HCT116 (cell line): ENCODE measurements around the gene ZBBX. TPM values are rescaled to one million over a fixed set of nuclear protein-coding genes. Genes with fewer than 3 reads are reported as not detected.

Experiments
- ATAC-seq: fragments of 200-7000 bp; cut with Tn5 transposase; 2 replicates; pipeline ENCODE4 v1.9.1; 2020; ENCODE audit warnings: mild to moderate bottlenecking, moderate library complexity
- BruUV-seq: library from RNA; stranded (reverse); fragments of 400-500 nt; replicated peaks from 2 replicates; lab custom pipeline; 2021; lab: Mats Ljungman, UMichigan
- CTCF ChIA-PET: fragments of 300-600 bp; sonication (Branson Sonifier 250); formaldehyde crosslinking; loops from one replicate; lab custom pipeline; 2021; ENCODE audit warnings: antibody characterized with exemption; lab: Charles Lee
- POLR2A ChIA-PET: fragments of 300-600, 350-600 bp; sonication (Branson Sonifier 250); formaldehyde crosslinking; loops from one replicate; lab custom pipeline; 2021; ENCODE audit warnings: antibody characterized with exemption; lab: Charles Lee
- RAD21 ChIA-PET, 2 experiments: fragments of 300-600 bp; sonication (Branson Sonifier 250); formaldehyde crosslinking; loops; one replicate each; lab custom pipeline; 2023; ENCODE audit warnings: low total read pairs in 2 of 2; ENCODE audit not compliant: uncharacterized antibody in 2 of 2, unreplicated experiment in 2 of 2, low non-redundant PET in 1 of 2; lab: Charles Lee
- DNase-seq: peaks from one replicate; pipeline ENCODE4 v3.0.0-alpha.2; 2010; ENCODE audit warnings: low read depth, low spot score
- H2AFZ ChIP-seq: fragments of 200-600 bp; shearing (Covaris generic), sonication (generic); 2 replicates; pipeline ENCODE4 v1.6.1; 2017; ENCODE audit warnings: low read depth, mixed run types, mixed read lengths, antibody characterized with exemption, low read length; ENCODE audit not compliant: poor library complexity, severe bottlenecking
- H3K27ac ChIP-seq: 2 replicates; pipeline ENCODE4 v1.5.1; 2012; ENCODE audit warnings: low read depth, low read length
- H3K27me3 ChIP-seq: fragments of 200-600 bp; sonication (generic); 2 replicates; pipeline ENCODE4 v1.6.1; 2016; ENCODE audit warnings: mixed run types, low read length, mixed read lengths; ENCODE audit not compliant: insufficient read depth
- H3K36me3 ChIP-seq, 2 experiments: fragments of 200-500 bp in 1 of 2; fragments of 200-600 bp in 1 of 2; sonication (Bioruptor generic) in 1 of 2; sonication (generic) in 1 of 2; 2 replicates each; pipeline versions ENCODE4 v1.5.1 to v1.6.1; 2014 to 2016; ENCODE audit warnings: low read length in 2 of 2, inconsistent platforms in 1 of 2, mixed read lengths in 1 of 2, mixed run types in 1 of 2; ENCODE audit not compliant: insufficient read depth in 2 of 2, control insufficient read depth in 1 of 2
- H3K4me1 ChIP-seq, 2 experiments: fragments of 200-600 bp in 1 of 2; sonication (generic) in 1 of 2; 2 replicates each; pipeline versions ENCODE4 v1.5.1 to v1.6.1; 2012 to 2017; ENCODE audit warnings: low read length in 2 of 2, inconsistent platforms in 1 of 2, mild to moderate bottlenecking in 1 of 2, mixed read lengths in 1 of 2, mixed run types in 1 of 2, moderate library complexity in 1 of 2; ENCODE audit not compliant: insufficient read depth in 2 of 2, control insufficient read depth in 1 of 2
- H3K4me2 ChIP-seq: fragments of 200-600 bp; sonication (generic); 2 replicates; pipeline ENCODE4 v1.6.1; 2017; ENCODE audit warnings: mixed run types, low read length, mixed read lengths
- H3K4me3 ChIP-seq, 2 experiments: fragments of 200-600 bp in 1 of 2; sonication (generic) in 1 of 2; replicated peaks in 1 of 2; 2 replicates each; pipeline ENCODE4 v1.5.1; 2011 to 2016; ENCODE audit warnings: low read length in 2 of 2, control low read depth in 1 of 2, low read depth in 1 of 2, mild to moderate bottlenecking in 1 of 2, mixed read lengths in 1 of 2, mixed run types in 1 of 2
- H3K79me2 ChIP-seq: fragments of 200-600 bp; sonication (generic); 2 replicates; pipeline ENCODE4 v1.6.1; 2017; ENCODE audit warnings: mild to moderate bottlenecking, mixed run types, low read length, moderate library complexity, mixed read lengths; ENCODE audit not compliant: insufficient read depth
- H3K9ac ChIP-seq: fragments of 200-600 bp; sonication (generic); 2 replicates; pipeline ENCODE4 v1.6.1; 2016; ENCODE audit warnings: low read length, mixed read lengths
- H3K9me2 ChIP-seq: fragments of 200-600 bp; sonication (generic), shearing (Covaris generic); 2 replicates; pipeline ENCODE4 v1.6.1; 2017; ENCODE audit warnings: mixed run types, mild to moderate bottlenecking, moderate library complexity; ENCODE audit not compliant: insufficient read depth
- H3K9me3 ChIP-seq, 2 experiments: fragments of 200-500 bp in 1 of 2; fragments of 200-600 bp in 1 of 2; sonication (Bioruptor generic) in 1 of 2; sonication (generic) in 1 of 2; 2 replicates each; pipeline ENCODE4 v1.6.1; 2014 to 2017; ENCODE audit warnings: low read length in 2 of 2, mixed read lengths in 2 of 2, inconsistent platforms in 1 of 2, low read depth in 1 of 2, mild to moderate bottlenecking in 1 of 2, mixed run types in 1 of 2, moderate library complexity in 1 of 2; ENCODE audit not compliant: control insufficient read depth in 1 of 2, insufficient read depth in 1 of 2
- H4K20me1 ChIP-seq: fragments of 200-600 bp; sonication (generic), shearing (Covaris generic); 2 replicates; pipeline ENCODE4 v1.6.1; 2017; ENCODE audit warnings: mixed run types, mild to moderate bottlenecking, moderate library complexity; ENCODE audit not compliant: insufficient read depth
- ATF3 ChIP-seq: IDR thresholded peaks from 2 replicates; pipeline ENCODE4 v1.6.1; 2012
- CBX3 ChIP-seq: IDR thresholded peaks from 2 replicates; pipeline ENCODE4 v1.6.1; 2012; ENCODE audit warnings: low read depth
- CEBPB ChIP-seq: IDR thresholded peaks from 2 replicates; pipeline ENCODE4 v1.6.1; 2012; ENCODE audit warnings: low read depth
- CTCF ChIP-seq, 3 experiments: fragments of 200-600 bp in 1 of 3; sonication (generic) in 1 of 3; IDR thresholded peaks in 2 of 3; conservative IDR thresholded peaks in 1 of 3; 2 replicates each; pipeline ENCODE4 v1.5.1; 2012 to 2017; ENCODE audit warnings: low read depth in 2 of 3, low read length in 2 of 3, antibody characterized with exemption in 1 of 3, borderline replicate concordance in 1 of 3, control low read depth in 1 of 3, mild to moderate bottlenecking in 1 of 3, mixed read lengths in 1 of 3, mixed run types in 1 of 3, moderate library complexity in 1 of 3; ENCODE audit not compliant: insufficient read depth in 1 of 3
- EGR1 ChIP-seq: IDR thresholded peaks from 2 replicates; pipeline ENCODE4 v1.6.1; 2012; ENCODE audit warnings: low read depth
- ELF1 ChIP-seq: IDR thresholded peaks from 2 replicates; pipeline ENCODE4 v1.6.1; 2012; ENCODE audit warnings: low read depth, borderline replicate concordance
- EZH2 ChIP-seq: fragments of 200-600 bp; sonication (generic); IDR thresholded peaks from 2 replicates; pipeline ENCODE4 v1.6.1; 2017; ENCODE audit warnings: antibody characterized with exemption, mixed run types
- EZH2phosphoT487 ChIP-seq: fragments of 200-600 bp; IDR thresholded peaks from 2 replicates; pipeline ENCODE4 v1.6.1; 2018; ENCODE audit warnings: antibody characterized with exemption, borderline replicate concordance
- FOSL1 ChIP-seq: IDR thresholded peaks from 2 replicates; pipeline ENCODE4 v1.6.1; 2012; ENCODE audit warnings: low read depth
- JUND ChIP-seq: IDR thresholded peaks from 2 replicates; pipeline ENCODE4 v1.6.1; 2012
- MAX ChIP-seq: IDR thresholded peaks from 2 replicates; pipeline ENCODE4 v1.6.1; 2012
- POLR2A ChIP-seq: IDR thresholded peaks from 2 replicates; pipeline ENCODE4 v1.7.0; 2011; ENCODE audit warnings: borderline replicate concordance; ENCODE audit not compliant: insufficient read depth, insufficient read length; ENCODE audit errors: extremely low read depth
- POLR2AphosphoS5 ChIP-seq: IDR thresholded peaks from 2 replicates; pipeline ENCODE4 v1.6.1; 2011; ENCODE audit warnings: mild to moderate bottlenecking, low read depth, low read length, moderate library complexity
- RAD21 ChIP-seq: IDR thresholded peaks from 2 replicates; pipeline ENCODE4 v1.6.1; 2012; ENCODE audit warnings: low read depth, mild to moderate bottlenecking
- SIN3A ChIP-seq: IDR thresholded peaks from 2 replicates; pipeline ENCODE4 v1.6.1; 2012; ENCODE audit warnings: low read depth
- SP1 ChIP-seq: IDR thresholded peaks from 2 replicates; pipeline ENCODE4 v1.6.1; 2012; ENCODE audit warnings: low read depth
- SRF ChIP-seq: IDR thresholded peaks from 2 replicates; pipeline ENCODE4 v1.6.1; 2012; ENCODE audit warnings: low read depth
- TCF7L2 ChIP-seq: IDR thresholded peaks from 2 replicates; pipeline ENCODE4 v1.7.0; 2011; ENCODE audit warnings: borderline replicate concordance, inconsistent platforms; ENCODE audit not compliant: insufficient read depth, insufficient read length; ENCODE audit errors: extremely low read depth
- intact Hi-C: fragments of 100-400 bp; cut with micrococcal nuclease; formaldehyde crosslinking; loops from 2 replicates; pipeline ENCODE4 v1.10.0; 2022
- total RNA-seq: library from RNA; stranded (reverse); gene quantifications from one replicate; pipeline ENCODE4 v1.2.1, GENCODE V29; 2021; ENCODE audit not compliant: unreplicated experiment

ZBBX gene
- total RNA-seq, 1 experiment from 2014 or later = 0.81 TPM

GRCh38 chr3:167274141-167274874, 105.8 kb downstream of the ZBBX start:
- no peak for TF ChIP-seq SP1
- TF ChIP-seq POLR2AphosphoS5 = no peak
- TF ChIP-seq CEBPB = no peak
- TF ChIP-seq FOSL1 = no peak
- no peak for TF ChIP-seq CTCF (IDR thresholded peaks at IDR 0.05 in 2 of 3, conservative IDR thresholded peaks at IDR 0.05 in 1 of 3; ENCODE audit: borderline replicate concordance in 1 of 3, insufficient read depth in 1 of 3, low read depth in 2 of 3, low read length in 2 of 3)
- TF ChIP-seq TCF7L2 = no peak
- TF ChIP-seq SIN3A = no peak
- no peak for TF ChIP-seq EGR1
- TF ChIP-seq ATF3 = no peak
- TF ChIP-seq MAX = no peak
- TF ChIP-seq ELF1 = no peak
- TF ChIP-seq EZH2phosphoT487 = no peak
- no peak for TF ChIP-seq RAD21
- no peak for TF ChIP-seq JUND
- TF ChIP-seq POLR2A = no peak
- no peak for TF ChIP-seq EZH2
- TF ChIP-seq CBX3 = no peak
- TF ChIP-seq SRF = no peak
- no TSS peak for BruUV-seq
- intact Hi-C loops = no loop called here
- H4K20me1 ChIP-seq = no peaks in the 10 kb centered on the region
- RAD21 ChIA-PET = no interaction called here
- no peaks in the 10 kb centered on the region for H3K9me3 ChIP-seq
- DNase-seq (no peak), ATAC-seq (no peak)
- CTCF ChIA-PET = no interaction called here
- no peaks in the 10 kb centered on the region for H3K4me1 ChIP-seq
- H3K9ac ChIP-seq = no peak overlapping the region
- no peaks in the 10 kb centered on the region for H3K9me2 ChIP-seq
- no peaks in the 10 kb centered on the region for H3K36me3 ChIP-seq
- H3K4me3 ChIP-seq = no peak overlapping the region
- no peak overlapping the region for H3K27ac ChIP-seq
- no peak overlapping the region for H3K4me2 ChIP-seq
- POLR2A ChIA-PET = no interaction called here
- no peaks in the 10 kb centered on the region for H3K79me2 ChIP-seq
- no peaks in the 10 kb centered on the region for H3K27me3 ChIP-seq
- H2AFZ ChIP-seq = no peak overlapping the region
